Stimulated activated naive CD4-positive, alpha-beta T cell treated with Interleukin-2 at 50 U/mL for 16 hours (primary cell): ENCODE results near the gene TAS2R60.
"Not testable (repeated sequence)": the region's sequence is repeated elsewhere in the genome, so short reads cannot be mapped to it uniquely, and the experiment has no call there.

Experiments
- DNase-seq: peaks from one replicate; lab custom pipeline; 2025; lab: John Stamatoyannopoulos, UW

The TAS2R60 gene

DNA sequence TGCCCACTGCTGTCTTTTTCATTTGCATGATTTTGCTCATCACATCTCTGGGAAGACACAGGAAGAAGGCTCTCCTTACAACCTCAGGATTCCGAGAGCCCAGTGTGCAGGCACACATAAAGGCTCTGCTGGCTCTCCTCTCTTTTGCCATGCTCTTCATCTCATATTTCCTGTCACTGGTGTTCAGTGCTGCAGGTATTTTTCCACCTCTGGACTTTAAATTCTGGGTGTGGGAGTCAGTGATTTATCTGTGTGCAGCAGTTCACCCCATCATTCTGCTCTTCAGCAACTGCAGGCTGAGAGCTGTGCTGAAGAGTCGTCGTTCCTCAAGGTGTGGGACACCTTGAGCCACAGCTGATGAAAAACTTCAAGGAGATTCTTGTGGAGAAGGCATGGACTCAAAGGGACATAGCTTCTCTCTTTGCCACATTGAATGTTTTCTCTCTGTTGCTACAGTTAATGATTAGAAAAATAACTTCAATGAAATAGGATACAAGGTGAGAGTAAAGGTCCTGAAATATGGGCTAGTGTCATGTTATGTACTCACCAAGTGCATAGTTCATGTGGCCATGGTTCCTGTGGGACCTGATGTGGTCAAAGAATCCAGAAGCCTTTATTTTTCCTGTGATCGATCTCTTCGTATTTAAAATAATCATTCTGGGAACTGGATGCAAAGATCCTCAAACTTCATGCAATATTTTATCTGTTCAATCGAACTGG lies 970 bp downstream of the TAS2R60 start:
- DNase-seq = no peak

DNA sequence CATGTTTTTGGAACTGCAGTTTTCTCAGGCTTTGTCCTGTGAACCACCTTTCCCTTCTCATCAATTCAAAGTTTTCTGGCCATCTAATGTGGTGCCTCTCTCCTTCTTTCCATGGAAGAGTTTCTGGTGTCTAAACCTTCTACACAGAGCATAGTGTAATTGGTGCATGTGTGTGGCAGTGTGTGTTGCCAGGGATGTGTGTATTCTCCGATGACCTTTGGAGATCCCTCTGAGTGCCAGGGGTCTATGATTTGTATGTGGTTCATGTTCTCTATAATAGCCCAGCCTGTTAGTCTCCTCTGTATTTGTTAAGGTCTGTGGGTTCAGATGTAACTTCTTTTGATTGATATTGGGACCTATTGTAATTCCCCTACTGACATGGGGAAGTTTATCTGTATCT lies 1.5 kb downstream of the TAS2R60 start:
- DNase-seq = no peak

DNA sequence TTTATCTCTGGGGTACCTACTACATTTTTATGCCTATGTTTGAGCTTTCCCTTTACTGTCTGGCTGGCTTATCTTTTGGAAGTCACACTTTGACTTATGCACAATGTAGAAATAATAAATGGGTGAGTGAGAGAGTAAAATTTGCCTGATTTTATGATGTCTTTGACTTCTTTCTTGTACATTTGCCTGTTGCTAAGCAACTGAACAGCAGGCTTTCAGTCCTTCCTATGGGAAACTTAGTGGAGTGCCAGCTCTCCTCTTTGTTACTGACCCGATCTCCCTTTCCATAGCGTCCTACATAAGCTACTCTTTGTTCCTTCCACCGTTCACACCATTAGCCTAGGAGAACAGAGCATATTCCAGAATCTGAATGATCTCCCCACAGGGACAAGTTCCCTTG lies 4.2 kb downstream of the TAS2R60 start:
- DNase-seq = no peak

DNA sequence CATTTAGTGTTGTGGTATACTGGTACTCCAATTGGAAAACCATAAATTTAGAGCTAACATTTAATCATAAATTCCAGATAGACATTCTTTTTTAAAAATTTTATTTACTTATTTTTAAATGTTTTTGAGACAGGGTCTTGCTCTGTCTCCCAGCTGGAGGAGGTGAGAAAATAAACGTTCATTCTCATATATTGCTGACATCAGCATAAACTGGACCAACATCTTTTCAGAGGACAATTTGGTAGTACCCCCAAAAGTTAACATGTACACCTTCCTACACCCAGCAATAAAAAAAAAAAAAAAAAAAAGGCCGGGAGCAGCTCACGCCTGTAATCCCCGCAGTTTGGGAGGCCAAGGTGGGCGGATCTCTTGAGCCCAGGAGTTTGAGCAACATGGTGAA lies 5.2 kb downstream of the TAS2R60 start:
- no peak for DNase-seq

DNA sequence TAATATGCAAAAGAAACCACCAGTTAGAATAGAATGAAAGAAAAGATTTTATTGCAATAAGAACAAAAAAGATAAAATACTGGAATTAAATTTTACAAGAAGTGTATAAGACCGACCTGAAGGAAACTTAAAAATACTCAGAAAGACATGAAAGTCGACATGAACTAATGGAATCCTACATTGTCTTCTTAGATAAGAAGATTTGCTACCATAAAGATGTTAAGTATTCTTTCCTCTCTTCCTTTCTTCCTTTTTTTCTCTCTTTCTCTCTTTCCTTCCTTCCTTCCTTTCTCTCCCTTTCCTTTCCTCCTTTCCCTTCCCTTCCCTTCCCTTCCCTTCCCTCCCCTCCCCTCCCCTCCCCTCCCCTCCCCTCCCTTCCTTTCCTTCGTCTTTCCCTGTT lies 6.5 kb downstream of the TAS2R60 start:
- DNase-seq = no peak

DNA sequence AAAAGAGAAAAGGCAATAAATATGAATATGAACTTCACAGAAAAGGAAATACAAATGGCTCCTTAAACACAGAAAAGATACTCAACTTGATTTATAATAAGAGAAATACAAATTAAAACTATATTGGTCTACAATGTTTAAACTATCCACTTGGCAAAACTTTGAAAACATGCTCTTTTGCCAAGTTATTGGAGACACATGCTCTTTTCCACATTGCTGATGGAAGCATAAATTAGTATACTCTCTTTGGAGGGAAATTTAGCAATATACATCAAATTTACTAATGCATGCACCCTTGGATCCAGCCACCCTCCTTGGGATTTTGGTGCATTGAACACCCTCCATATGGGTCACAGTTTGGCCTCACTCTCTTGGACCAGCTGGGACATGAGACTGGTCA lies 7.9 kb downstream of the TAS2R60 start:
- DNase-seq = no peak

DNA sequence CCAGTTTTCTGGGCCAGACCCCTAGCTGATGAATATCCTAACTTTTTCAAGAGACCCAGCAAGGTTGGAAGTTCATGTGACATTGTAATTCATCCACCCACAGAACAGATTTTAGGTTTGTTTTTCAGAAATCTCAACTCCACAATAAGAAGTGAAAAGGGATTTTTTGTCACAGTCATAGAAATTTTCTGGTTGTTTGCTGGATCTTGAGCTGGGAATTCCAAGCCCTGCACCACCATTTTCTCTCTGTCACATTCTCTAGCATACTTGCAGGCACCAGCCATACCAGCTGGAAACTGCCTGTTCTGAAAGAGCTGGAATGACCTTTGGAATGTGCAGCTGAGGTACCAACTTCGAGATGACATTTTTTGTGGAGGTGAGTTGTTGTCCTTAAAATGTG lies 8.5 kb downstream of the TAS2R60 start:
- no peak for DNase-seq

DNA sequence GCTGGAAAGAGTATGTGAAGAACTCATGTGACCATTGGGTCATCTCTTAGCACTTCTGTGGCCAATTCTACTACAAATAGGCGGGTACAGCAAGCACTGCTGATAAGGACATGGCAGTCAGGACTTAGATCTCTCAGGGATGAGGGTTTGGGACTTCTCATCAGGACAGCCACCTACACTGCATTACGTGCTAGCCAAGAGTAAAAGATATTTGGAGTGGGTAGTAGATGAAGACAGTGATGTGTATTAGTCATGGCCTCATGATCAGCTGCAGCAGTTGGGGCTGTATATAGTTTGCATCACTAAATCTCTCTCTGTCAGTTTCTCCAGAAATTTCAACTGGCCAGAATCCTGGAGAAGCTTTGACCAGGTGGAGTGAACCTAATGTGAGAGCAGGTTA lies 9.2 kb downstream of the TAS2R60 start:
- no peak for DNase-seq

DNA sequence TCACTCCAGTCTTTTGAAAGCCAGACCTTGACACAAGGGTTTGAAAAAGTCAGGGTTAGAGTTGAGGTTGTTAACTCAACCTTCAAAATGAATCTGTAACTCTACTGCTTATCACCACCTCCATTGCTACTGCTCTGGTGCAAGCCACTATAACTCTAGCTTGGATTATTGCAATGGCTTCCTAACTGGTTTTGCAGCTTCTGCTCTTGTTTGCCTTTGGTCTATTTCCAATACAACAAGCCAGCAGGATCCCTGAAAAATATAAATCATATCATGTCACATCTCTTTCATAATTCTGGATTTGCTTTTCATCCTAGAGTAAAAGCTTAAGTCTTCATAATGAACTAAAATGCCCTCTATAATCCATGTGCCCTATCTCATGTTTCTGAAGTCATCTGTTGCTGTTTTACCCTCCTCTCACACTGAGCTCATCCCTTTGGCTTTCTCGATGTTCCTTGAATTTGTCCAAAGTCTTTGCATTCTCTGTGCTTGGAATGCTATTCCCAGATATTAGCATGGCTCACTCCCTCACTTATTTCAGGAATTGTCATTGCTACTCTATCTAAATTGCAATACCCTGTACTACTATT lies 10.9 kb downstream of the TAS2R60 start:
- DNase-seq = no peak

DNA sequence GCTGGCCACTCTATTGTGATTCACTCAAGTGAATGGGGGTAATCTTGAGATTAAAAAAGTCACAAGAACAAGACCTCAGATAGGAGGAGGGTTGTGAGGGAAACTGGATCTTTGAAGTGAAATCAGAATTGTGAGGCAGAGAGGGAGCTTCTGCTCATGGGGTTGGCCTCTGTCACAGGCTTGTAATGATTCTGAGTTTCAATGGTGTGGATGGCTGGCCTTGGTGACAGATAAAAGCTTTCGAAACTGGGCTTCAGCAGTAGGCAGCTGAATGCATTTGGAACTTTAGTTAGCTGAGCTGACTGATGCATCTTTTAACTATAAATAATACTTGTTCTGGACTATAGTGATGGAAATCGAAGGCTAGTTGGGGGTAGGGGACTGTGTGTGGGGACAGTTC lies 12.2 kb downstream of the TAS2R60 start:
- DNase-seq = no peak

DNA sequence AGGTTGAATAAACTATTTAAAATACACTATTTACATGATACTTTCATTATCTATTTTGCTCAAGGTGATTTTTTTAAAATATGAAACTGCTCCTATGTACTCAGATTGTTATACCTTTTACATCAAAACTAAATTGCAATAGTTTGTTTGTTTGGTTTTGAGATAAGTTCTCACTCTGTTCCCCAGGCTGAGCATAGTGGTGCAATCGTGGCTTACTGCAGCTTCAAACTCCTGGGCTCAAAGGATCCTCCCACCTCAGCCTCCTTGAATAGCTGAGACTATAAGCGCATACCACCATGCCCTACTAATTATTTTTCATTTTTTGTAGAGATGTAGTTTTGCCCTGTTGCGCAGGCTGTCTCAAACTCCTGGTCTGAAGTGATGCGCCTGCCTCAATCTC lies 12.7 kb downstream of the TAS2R60 start:
- no peak for DNase-seq

DNA sequence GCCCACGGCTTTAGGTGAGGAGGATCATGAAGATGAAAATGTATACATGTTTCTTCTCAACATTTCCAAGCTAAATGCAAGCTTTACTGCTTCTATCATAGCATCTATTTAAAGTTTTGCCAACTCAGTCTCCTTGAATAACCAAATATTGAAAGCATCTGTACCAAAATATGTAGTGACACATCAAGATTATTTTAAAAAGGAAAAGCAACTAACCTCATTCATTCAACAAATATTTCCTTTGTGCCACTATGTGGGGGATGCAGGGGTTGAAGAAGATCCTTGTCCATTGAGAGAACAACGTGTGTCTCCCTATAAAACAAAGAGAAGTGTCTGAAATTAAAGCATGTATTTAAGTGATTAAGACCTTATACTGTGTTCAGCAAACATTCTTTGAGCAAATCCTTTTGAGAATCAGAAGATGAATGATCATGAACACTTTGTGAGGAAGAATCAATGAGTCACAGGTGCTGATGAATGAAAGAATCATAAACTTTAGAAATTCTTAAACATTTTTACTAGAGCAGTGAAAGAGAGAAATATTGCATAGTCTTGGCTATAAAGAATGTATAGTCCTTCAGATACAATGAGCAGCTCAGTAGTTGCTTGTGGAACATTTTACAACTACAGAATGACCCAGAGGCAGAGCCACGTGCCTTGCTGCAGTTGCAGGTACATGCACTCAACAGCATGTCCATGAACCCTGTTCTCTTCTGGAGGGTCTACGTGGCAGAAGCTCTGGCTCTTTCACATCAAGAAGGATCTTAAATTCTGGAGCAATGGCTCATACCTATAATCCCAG lies 13.9 kb downstream of the TAS2R60 start:
- DNase-seq = no peak

DNA sequence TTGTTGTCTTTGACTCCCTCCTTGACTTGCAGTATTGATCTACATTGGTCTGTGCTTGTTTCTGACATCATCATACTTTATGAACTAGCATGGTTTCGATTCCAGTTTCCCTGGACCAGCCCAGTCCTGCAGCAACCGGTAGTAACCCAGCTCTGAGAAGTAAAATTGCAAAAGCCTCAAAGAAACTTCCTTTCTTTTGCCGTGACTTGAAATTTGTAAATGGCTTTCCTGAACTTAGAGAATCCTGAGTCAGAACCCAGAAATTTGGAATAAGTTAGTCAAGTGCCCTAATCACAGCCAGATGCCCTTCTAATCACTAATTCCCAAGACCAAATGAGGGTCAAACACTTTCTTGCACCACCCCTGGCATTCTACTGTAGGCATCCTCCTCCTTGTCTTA lies 15.0 kb downstream of the TAS2R60 start:
- DNase-seq = no peak

DNA sequence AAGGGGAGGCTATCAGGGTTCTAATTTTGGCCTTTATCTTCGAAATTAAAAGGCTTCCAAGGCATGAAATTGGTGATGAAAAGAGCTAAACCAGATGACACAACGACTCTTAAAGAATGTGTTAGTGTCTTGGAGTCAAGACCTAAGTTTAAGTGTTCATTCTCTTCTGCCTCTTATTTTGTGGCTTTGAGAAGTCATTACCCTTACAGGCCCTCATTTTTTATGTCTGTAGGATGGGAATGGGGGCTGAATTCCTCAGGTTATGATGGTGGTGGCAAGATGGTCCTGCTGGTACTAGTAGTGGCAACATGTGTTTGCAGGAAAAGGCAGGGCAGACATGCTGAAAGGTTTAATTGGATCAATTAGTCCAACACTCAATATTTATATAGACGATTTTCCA lies 15.4 kb downstream of the TAS2R60 start:
- DNase-seq = no peak

DNA sequence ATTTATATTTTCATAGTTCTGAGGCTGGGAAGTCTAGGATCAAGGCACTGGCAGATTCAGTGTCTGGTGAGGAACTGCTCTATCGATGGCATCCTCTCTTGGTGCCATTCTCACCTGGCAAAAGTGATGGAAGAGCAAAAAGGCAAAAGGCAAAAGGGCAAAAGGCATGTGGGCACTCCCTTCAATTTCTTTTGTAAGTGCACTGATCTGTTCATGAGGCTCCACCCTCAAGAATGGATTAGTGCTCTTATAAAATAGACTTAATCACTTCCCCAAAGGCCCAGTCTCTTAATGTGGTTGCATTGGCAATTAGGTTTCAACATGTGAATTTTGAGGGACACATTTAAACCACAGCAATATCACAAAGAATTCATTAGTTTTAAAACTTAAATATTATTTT lies 16.1 kb downstream of the TAS2R60 start:
- DNase-seq = no peak

DNA sequence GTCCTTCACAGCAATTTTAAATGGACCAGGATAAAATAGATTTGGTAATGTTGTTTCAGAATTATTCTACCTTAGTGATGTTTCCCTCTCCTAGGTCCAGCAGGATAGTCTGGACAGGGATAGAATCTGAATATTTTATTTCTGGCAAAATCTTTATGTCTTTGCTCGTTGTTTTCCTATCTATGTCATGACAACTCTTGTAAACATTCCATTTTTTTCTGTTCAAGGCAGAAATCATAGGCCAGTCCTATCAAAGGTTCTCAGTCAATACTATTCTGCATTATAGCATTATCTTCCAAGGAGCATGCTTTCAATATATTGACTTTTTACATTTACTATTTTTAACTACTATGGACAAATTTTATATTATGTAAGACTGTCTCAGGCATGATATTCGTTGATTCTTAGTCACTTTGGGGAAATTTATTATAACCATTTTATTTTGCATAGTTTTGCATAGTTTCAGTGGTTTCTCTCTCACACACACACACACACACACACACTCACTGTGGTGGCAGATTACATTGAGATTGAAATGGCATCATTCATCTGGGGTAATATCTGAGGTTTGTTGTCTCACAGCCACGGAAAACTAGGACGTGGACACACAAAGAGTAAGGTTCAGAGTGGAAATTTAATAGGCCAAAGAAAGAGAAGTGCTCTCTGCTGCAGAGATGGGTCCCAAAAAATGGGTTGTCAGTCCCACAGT lies 17.2 kb downstream of the TAS2R60 start:
- DNase-seq = no peak

DNA sequence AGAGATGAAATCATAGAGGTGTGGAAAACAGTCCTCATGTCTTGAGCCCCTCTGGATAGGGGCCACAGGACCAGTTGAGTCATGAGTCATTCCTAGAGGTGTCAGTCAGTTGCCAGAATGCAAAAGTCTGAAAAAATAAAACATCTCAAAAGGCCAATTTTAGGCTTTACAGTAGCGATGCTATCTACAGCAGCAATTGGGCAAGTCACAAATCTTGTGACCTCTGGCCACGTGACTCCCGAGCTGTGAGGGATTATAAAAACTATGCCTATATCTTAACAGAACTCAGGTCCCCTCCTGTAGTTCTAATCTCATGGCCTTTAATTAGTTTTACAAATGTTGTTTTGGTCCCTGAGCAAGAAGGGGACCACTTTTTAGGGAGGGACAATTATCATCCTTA lies 18.8 kb downstream of the TAS2R60 start:
- no peak for DNase-seq

DNA sequence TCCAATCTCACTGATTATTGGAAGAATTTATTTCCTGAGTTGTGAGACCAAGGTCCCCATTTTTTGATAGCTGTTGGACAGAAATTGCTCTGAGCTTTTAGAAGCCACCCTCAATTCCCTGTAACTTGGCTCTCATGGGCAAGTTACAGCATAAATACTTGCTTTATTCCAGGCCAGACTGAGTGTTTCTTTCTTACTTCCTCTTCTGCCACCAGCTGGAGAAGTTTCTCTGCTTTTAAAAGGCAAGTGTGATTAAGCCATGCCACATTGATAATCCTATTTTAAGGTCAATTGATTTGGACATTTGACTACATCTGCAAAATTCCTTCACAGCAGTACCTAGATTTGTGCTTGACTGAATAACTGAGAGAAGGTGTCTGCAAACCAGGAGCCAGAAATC lies 20.3 kb downstream of the TAS2R60 start:
- no peak for DNase-seq

DNA sequence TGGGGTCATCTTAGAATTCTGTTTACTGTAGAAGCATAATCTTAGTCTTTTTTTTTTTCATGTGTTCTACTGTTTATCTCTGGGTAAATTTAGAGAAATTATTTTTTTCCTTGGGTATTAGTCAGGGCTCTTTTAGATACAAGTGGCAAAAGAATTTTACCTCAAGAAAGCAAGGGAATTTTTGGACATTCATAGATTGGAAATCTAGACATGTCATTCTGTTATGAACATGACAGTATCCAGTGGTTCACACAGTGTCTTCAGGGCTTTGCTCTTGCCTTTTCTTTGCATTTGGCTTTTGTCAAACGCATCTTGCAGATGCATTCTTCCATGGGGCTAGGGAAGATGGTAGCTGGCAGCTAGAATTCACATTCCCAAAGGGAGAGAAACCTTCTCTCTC lies 20.7 kb downstream of the TAS2R60 start:
- DNase-seq = no peak

DNA sequence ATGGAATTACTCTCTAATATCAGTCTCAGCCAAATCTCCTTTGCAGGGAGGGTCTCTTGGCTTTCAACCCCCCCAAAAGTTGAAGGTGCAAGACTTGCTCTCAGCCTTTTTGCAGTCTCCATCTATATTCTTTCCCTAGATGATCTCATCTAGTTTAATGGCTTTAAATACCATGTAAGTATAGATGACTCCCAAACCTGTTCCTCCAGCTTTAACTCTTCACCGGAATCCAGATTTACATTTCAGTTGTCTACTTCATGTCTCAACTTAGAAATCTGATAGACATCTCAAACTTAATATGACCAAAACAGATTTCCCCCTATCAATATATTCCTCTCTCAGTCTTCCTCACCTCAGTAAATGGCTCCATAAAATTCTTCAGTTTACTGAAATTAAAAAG lies 24.5 kb downstream of the TAS2R60 start:
- DNase-seq = no peak

DNA sequence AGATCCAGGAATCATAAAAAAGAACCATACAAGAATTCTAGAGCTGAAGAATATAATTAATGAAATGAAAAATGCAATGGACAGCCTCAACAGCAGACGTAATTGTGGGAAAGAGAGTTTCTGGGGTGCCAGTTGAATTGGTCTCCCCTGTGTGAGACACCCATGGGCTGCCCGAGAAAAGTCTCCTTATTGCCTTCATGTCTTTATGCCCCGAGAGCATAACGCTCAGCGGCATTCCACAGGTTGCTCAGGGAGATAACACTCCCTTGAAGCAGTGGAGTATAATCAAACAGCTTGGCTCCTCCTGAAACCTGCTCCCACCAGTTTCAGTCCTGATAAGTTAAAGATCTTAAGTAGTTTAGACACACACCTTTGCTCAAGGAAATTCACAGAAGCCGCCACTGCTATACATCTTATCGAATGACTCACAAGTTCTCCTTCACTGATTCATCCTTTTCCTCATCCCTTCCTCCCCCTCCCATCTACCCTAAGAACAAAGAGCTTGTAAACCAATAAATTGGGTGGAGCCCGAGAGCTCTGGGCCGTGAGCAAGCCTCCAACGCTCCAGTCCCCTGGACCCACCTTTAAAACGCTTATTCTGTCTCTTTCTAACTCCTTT lies 28.9 kb downstream of the TAS2R60 start:
- not testable (repeated sequence) for DNase-seq

DNA sequence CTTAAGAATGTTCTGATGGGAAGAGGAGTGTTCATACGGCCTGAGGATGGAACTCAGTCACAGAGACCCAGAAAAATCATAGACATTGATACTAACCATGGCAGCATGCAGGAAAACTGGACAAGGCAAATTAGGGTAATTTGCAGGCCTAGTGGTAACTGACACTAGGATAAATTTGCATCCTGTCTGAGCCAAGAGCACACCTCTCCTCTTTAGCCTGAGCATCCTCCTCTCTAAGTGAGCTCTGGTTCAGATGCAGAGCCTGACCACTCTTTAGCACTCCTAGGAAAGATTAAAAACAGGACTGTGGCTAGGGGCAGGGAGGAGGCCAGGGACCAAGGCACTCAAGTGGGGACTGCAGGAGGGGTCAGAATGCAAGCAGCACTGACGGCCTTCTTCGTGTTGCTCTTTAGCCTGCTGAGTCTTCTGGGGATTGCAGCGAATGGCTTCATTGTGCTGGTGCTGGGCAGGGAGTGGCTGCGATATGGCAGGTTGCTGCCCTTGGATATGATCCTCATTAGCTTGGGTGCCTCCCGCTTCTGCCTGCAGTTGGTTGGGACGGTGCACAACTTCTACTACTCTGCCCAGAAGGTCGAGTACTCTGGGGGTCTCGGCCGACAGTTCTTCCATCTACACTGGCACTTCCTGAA lies 34.4 kb downstream of the TAS2R60 start, which contains the start of gene TAS2R41:
TSS of gene TAS2R41 (plus strand) at position 373 of the 650 bp plus-strand sequence. CDS start at position 373, 0 bp downstream.
- DNase-seq = no peak
